SU-DHL-6 (cell line): Measurements from ENCODE around the gene ITIH3.

ENCODE experiments used
- H2AFZ ChIP-seq: fragments of 200-600 bp; sonication (generic); 2 replicates; pipeline ENCODE4 v1.6.1; 2014; ENCODE audit warnings: low read depth, mild to moderate bottlenecking, moderate library complexity, mixed read lengths, antibody characterized with exemption, low read length; ENCODE audit not compliant: severe bottlenecking
- H3F3A ChIP-seq: fragments of 200-600 bp; shearing (Covaris generic); 2 replicates; pipeline ENCODE4 v1.6.0; 2016; ENCODE audit warnings: antibody characterized with exemption, mild to moderate bottlenecking; ENCODE audit not compliant: insufficient read depth
- H3K27ac ChIP-seq: fragments of 200-600 bp; sonication (generic); 2 replicates; pipeline ENCODE4 v1.5.1; 2016; ENCODE audit warnings: low read depth, mild to moderate bottlenecking, low read length, moderate library complexity, mixed read lengths
- H3K27me3 ChIP-seq: fragments of 200-600 bp; sonication (generic), shearing (Covaris generic); 2 replicates; pipeline ENCODE4 v1.6.0; 2014; ENCODE audit warnings: mild to moderate bottlenecking, low read length
- H3K36me3 ChIP-seq: fragments of 200-600 bp; sonication (generic); 2 replicates; pipeline ENCODE4 v1.6.1; 2014; ENCODE audit warnings: mild to moderate bottlenecking, low read length, mixed read lengths
- H3K4me2 ChIP-seq: fragments of 300-600, 200-600 bp; shearing (Covaris generic), sonication (generic); 2 replicates; pipeline ENCODE4 v1.6.0; 2014; ENCODE audit warnings: low read length, low read depth, mild to moderate bottlenecking; ENCODE audit not compliant: poor library complexity, severe bottlenecking
- H3K4me3 ChIP-seq: fragments of 200-600 bp; sonication (generic); 2 replicates; pipeline ENCODE4 v1.5.1; 2014; ENCODE audit warnings: antibody characterized with exemption, low read length, mild to moderate bottlenecking, mixed read lengths; ENCODE audit not compliant: insufficient read depth, poor library complexity, severe bottlenecking
- H3K79me2 ChIP-seq: fragments of 200-600 bp; sonication (generic); 2 replicates; pipeline ENCODE4 v1.6.1; 2014; ENCODE audit warnings: mild to moderate bottlenecking, low read length, moderate library complexity; ENCODE audit not compliant: insufficient read depth
- H3K9ac ChIP-seq: fragments of 200-600 bp; sonication (generic); 2 replicates; pipeline ENCODE4 v1.7.0; 2014; ENCODE audit warnings: mild to moderate bottlenecking, low read length
- H3K9me2 ChIP-seq: fragments of 200-600 bp; sonication (generic); replicated peaks from 2 replicates; pipeline ENCODE4 v1.6.1; 2014; ENCODE audit warnings: low read length; ENCODE audit not compliant: insufficient read depth
- H3K9me3 ChIP-seq: fragments of 200-600 bp; sonication (generic); 2 replicates; pipeline ENCODE4 v1.6.1; 2014; ENCODE audit warnings: low read length, mixed read lengths; ENCODE audit not compliant: insufficient read depth
- H4K20me1 ChIP-seq: fragments of 200-600 bp; sonication (generic); 2 replicates; pipeline ENCODE4 v1.6.1; 2014; ENCODE audit warnings: low read depth, mild to moderate bottlenecking, antibody characterized with exemption, low read length, moderate library complexity, mixed read lengths
- EZH2phosphoT487 ChIP-seq: fragments of 200-600 bp; sonication (generic), shearing (Covaris generic); conservative IDR thresholded peaks from 2 replicates; pipeline ENCODE4 v1.6.1; 2018; ENCODE audit warnings: mild to moderate bottlenecking, antibody characterized with exemption, low read length, moderate library complexity, mixed read lengths
- TF ChIP-seq, protein P1 (sequence below): fragments of 200-600 bp; sonication (generic); IDR thresholded peaks from one replicate; pipeline ENCODE4 v1.5.1; 2017; ENCODE audit warnings: antibody characterized with exemption, mild to moderate bottlenecking, low read length, moderate library complexity; ENCODE audit not compliant: insufficient read depth, poor library complexity, severe bottlenecking

ITIH3 gene

DNA sequence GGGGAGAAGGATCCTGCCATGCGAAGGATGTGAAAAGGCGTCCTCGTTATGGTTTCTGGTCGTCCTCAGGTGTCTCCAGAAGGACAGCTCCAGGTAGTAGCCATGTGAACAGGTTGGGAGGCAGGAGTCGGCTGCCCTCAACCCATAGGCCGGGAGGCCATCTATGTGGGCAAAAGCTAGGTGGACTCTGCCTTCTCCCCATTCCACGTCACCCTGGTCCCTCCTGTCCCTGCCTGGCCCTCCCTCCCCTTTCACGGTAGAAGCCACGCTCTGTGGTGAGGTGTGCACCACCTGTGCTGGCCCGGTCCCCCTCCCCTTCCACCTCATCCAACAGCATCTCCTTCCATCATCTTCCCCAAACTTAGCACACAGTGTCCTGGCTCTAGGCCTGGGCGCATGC is 16.3 kb downstream of the ITIH3 start:
- no peak overlapping the region for H3K27ac ChIP-seq
- H3K36me3 ChIP-seq, result no peaks in the 10 kb centered on the region
- H2AFZ ChIP-seq, result no peak overlapping the region
- no peak for TF ChIP-seq EZH2phosphoT487
- H3F3A ChIP-seq, result no peaks in the 10 kb centered on the region
- no peak overlapping the region for H3K4me3 ChIP-seq
- no peaks in the 10 kb centered on the region for H3K9me2 ChIP-seq
- no peak overlapping the region for H3K4me2 ChIP-seq
- no peaks in the 10 kb centered on the region for H3K27me3 ChIP-seq
- no peak overlapping the region for H3K9ac ChIP-seq
- H4K20me1 ChIP-seq, result no peaks in the 10 kb centered on the region
- H3K79me2 ChIP-seq, result no peaks in the 10 kb centered on the region
- no peaks in the 10 kb centered on the region for H3K9me3 ChIP-seq

DNA sequence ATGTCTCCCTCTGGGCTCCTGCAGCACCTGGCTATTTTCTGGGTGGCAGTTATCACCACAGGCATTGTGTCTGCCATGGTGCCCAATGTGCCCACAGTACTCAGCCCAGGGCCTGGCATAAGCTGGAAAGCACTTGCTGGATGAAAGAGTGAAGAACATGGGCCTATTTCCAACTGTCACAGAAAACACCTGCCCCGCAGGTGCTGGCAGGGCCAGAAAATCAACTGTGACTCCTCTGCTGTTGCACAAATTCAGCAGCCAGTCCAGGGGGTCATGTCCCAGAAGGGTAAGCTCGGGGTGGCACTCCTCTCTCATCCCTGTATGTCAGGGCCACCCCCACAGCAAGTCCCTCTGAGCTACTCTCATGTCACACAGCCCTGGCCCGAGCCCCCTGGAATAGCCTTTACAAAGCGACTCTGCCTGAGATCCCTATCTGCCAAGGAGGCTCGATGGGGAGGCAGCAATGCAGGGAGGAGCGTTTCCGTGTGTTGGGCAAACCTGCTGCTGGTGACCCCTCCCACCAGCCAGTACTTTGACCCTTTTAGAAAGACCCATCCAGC is 16.9 kb downstream of the ITIH3 start:
- Histone ChIP-seq H3K36me3 (no peaks in the 10 kb centered on the region), H4K20me1 (no peaks in the 10 kb centered on the region), H3K9me3 (no peaks in the 10 kb centered on the region), H3K9ac (no peak overlapping the region), H3K4me2 (no peak overlapping the region), H3K4me3 (no peak overlapping the region), H3K27me3 (no peaks in the 10 kb centered on the region), H3K9me2 (no peaks in the 10 kb centered on the region), H3F3A (no peaks in the 10 kb centered on the region), H3K79me2 (no peaks in the 10 kb centered on the region), H2AFZ (no peak overlapping the region), H3K27ac (no peak overlapping the region)
- no peak for TF ChIP-seq EZH2phosphoT487
- TF ChIP-seq, protein P1, sequence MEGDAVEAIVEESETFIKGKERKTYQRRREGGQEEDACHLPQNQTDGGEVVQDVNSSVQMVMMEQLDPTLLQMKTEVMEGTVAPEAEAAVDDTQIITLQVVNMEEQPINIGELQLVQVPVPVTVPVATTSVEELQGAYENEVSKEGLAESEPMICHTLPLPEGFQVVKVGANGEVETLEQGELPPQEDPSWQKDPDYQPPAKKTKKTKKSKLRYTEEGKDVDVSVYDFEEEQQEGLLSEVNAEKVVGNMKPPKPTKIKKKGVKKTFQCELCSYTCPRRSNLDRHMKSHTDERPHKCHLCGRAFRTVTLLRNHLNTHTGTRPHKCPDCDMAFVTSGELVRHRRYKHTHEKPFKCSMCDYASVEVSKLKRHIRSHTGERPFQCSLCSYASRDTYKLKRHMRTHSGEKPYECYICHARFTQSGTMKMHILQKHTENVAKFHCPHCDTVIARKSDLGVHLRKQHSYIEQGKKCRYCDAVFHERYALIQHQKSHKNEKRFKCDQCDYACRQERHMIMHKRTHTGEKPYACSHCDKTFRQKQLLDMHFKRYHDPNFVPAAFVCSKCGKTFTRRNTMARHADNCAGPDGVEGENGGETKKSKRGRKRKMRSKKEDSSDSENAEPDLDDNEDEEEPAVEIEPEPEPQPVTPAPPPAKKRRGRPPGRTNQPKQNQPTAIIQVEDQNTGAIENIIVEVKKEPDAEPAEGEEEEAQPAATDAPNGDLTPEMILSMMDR, result no peak

DNA sequence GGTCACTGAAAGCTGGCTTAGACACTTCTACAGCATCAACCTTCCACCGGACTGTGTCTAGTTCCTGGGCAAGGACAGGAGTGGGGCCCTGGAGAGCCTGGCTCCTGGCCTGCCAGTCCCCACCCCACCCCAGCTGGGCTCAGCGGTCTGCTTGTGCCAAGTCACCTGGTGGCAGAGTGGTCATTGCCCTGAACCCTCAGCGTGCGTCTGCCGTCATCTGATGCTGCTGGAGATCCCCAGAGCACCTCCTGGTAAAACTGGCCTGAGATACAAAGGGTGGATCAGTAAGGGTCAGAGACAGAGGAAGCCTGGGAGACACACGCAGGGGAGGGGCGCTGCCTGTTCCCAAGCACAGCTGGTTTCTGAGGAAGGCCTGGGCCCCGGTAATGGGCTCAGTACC is 19.2 kb downstream of the ITIH3 start:
- no peaks in the 10 kb centered on the region for H3K36me3 ChIP-seq
- no peaks in the 10 kb centered on the region for H3K9me2 ChIP-seq
- H3K4me3 ChIP-seq, result no peak overlapping the region
- H3K9ac ChIP-seq, result no peak overlapping the region
- H2AFZ ChIP-seq, result no peak overlapping the region
- H3K27me3 ChIP-seq, result no peaks in the 10 kb centered on the region
- no peak overlapping the region for H3K27ac ChIP-seq
- TF ChIP-seq, protein P1, result no peak
- no peak for TF ChIP-seq EZH2phosphoT487
- no peaks in the 10 kb centered on the region for H3F3A ChIP-seq
- H4K20me1 ChIP-seq, result no peaks in the 10 kb centered on the region
- no peak overlapping the region for H3K4me2 ChIP-seq
- no peaks in the 10 kb centered on the region for H3K79me2 ChIP-seq
- H3K9me3 ChIP-seq, result no peaks in the 10 kb centered on the region

DNA sequence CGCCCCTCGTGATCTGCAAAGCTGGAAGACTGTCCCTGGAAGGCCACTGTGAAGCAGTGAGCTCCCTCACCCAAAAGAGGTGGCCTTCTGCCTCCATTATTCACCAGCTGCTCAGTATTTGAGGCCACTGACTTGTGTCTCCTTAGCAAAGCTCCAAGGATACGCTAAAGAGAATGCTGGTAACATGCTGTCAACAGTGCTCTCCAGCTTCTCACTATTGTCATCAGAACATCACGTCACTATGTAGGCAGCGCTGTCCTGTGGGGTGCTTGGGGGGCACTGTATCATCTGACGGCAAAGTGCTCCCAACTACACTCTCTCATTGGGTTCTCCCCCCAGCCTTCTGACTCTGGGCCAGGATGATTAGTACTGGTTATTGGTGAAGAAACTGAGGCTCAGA is 21.6 kb downstream of the ITIH3 start:
- no peaks in the 10 kb centered on the region for H3K79me2 ChIP-seq
- no peak overlapping the region for H3K4me2 ChIP-seq
- no peaks in the 10 kb centered on the region for H3K9me2 ChIP-seq
- no peaks in the 10 kb centered on the region for H3K36me3 ChIP-seq
- no peak overlapping the region for H2AFZ ChIP-seq
- no peak for TF ChIP-seq EZH2phosphoT487
- TF ChIP-seq, protein P1, result no peak
- H3K9me3 ChIP-seq, result no peaks in the 10 kb centered on the region
- no peaks in the 10 kb centered on the region for H3F3A ChIP-seq
- no peak overlapping the region for H3K9ac ChIP-seq
- H4K20me1 ChIP-seq, result no peaks in the 10 kb centered on the region
- H3K27ac ChIP-seq, result no peak overlapping the region
- H3K4me3 ChIP-seq, result no peak overlapping the region
- H3K27me3 ChIP-seq, result no peaks in the 10 kb centered on the region
